Neural progenitor cell (in vitro differentiated cells): Measurements from ENCODE around the gene CYP8B1. TPM values are rescaled to one million over a fixed set of nuclear protein-coding genes. Genes with fewer than 3 reads are reported as not detected.
A peak's percentile ranks its signal among the peaks of the same experiment; 100 is the strongest.

ENCODE experiments used
- DNase-seq: peaks from one replicate; pipeline ENCODE4 v3.0.0-alpha.2; 2016; ENCODE audit warnings: low spot score
- H2AFZ ChIP-seq: fragments of 200-600 bp; sonication (generic); replicated peaks from 2 replicates; pipeline ENCODE4 v1.6.1; 2016; ENCODE audit warnings: antibody characterized with exemption
- H3F3A ChIP-seq: fragments of 200-600 bp; sonication (generic); 2 replicates; pipeline ENCODE4 v1.6.1; 2016; ENCODE audit warnings: antibody characterized with exemption, low read depth
- H3K27ac ChIP-seq: fragments of 200-600 bp; sonication (generic); 2 replicates; pipeline ENCODE4 v1.5.1; 2016; ENCODE audit warnings: mild to moderate bottlenecking
- H3K27me3 ChIP-seq: fragments of 200-600 bp; sonication (generic); 2 replicates; pipeline ENCODE4 v1.6.1; 2016; ENCODE audit warnings: mild to moderate bottlenecking, moderate library complexity
- H3K36me3 ChIP-seq: fragments of 200-600 bp; sonication (generic); 2 replicates; pipeline ENCODE4 v1.5.1; 2016
- H3K4me1 ChIP-seq: fragments of 200-600 bp; sonication (generic); 2 replicates; pipeline ENCODE4 v1.6.1; 2016; ENCODE audit warnings: mixed run types
- H3K4me2 ChIP-seq: fragments of 200-600 bp; sonication (generic); 2 replicates; pipeline ENCODE4 v1.6.1; 2016
- H3K4me3 ChIP-seq: fragments of 200-600 bp; sonication (generic); 2 replicates; pipeline ENCODE4 v1.5.1; 2016
- H3K79me2 ChIP-seq: fragments of 200-600 bp; sonication (generic); 2 replicates; pipeline ENCODE4 v1.6.1; 2016; ENCODE audit warnings: low read depth
- H3K9ac ChIP-seq: fragments of 200-600 bp; sonication (generic); 2 replicates; pipeline ENCODE4 v1.6.1; 2016
- H3K9me3 ChIP-seq: fragments of 200-600 bp; sonication (generic); 2 replicates; pipeline ENCODE4 v1.5.1; 2016; ENCODE audit warnings: low read depth
- H4K20me1 ChIP-seq: fragments of 200-600 bp; sonication (generic); 2 replicates; pipeline ENCODE4 v1.6.1; 2016; ENCODE audit warnings: low read depth
- H3K27ac Mint-ChIP-seq: 3 replicates; pipeline ENCODE4 v1.8.0; 2021; ENCODE audit warnings: mixed read lengths
- H3K27me3 Mint-ChIP-seq: 2 replicates; pipeline ENCODE4 v1.8.0; 2022; ENCODE audit warnings: low read depth, mild to moderate bottlenecking, inconsistent platforms, moderate library complexity, mixed read lengths; ENCODE audit not compliant: insufficient read depth
- H3K36me3 Mint-ChIP-seq: 3 replicates; pipeline ENCODE4 v1.8.0; 2021; ENCODE audit warnings: mixed read lengths
- H3K4me1 Mint-ChIP-seq: 3 replicates; pipeline ENCODE4 v1.8.0; 2021; ENCODE audit warnings: mixed read lengths
- H3K4me3 Mint-ChIP-seq: 3 replicates; pipeline ENCODE4 v1.8.0; 2021; ENCODE audit warnings: mild to moderate bottlenecking, moderate library complexity, mixed read lengths
- H3K9me3 Mint-ChIP-seq: 3 replicates; pipeline ENCODE4 v1.8.0; 2020; ENCODE audit warnings: mixed read lengths
- EZH2 ChIP-seq: fragments of 200-600 bp; sonication (generic); IDR thresholded peaks from 2 replicates; pipeline ENCODE4 v1.6.1; 2017; ENCODE audit warnings: antibody characterized with exemption, mild to moderate bottlenecking, moderate library complexity
- EZH2phosphoT487 ChIP-seq: fragments of 200-600 bp; sonication (generic); IDR thresholded peaks from 2 replicates; pipeline ENCODE4 v1.6.1; 2017; ENCODE audit warnings: antibody characterized with exemption
- total RNA-seq: library from RNA; depleted of rRNA; stranded (reverse); fragments of >200 nt; gene quantifications from 2 replicates; pipeline ENCODE4 v1.2.3, GENCODE V29; 2015; ENCODE audit warnings: low replicate concordance
- TF ChIP-seq, protein P1 (sequence below): fragments of 200-600 bp; sonication (generic); IDR thresholded peaks from 2 replicates; pipeline ENCODE4 v1.5.1; 2017; ENCODE audit warnings: antibody characterized with exemption, mild to moderate bottlenecking

The CYP8B1 gene
- total RNA-seq, 1 donor from 2014 or later = not detected

DNA sequence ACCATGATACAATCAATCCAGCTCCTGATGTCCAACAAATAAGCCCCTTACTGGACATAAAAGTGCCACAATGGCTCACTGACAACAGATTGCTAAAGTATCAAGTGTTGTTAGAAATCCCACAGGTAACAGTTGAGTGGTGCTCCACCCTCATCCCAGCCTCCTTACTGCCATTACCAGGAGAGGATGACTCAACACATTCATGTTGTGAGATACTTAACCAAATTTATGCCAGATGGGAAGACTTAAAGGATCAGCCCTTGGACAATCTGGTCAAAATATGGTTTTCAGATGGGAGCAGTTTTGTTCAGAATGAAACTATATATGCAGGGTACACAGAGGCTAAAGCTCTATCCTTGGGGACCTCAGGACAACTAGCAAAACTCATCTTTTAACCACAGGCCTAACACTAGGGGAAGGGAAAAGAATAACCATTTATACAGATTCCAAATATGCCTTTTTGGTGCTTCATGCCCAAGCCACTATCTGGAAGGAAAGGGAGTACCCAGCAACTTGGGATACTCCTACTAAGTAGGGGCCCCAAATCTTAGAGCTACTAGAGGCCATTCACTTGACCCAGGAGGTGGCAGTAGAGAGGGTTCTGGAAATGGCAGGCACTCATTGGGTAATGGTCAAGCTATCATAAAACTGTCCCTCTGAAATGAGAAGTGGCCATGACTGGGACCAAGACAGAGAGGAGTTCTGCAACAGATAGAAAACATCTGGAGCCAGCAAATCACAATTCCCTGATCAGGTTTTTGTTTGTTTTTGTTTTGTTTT lies 23.4 kb upstream of the CYP8B1 start:
- H3K27ac Mint-ChIP-seq = no peak overlapping the region
- no peaks in the 10 kb centered on the region for H3K4me1 Mint-ChIP-seq
- Histone ChIP-seq H3K4me2 (no peak overlapping the region), H2AFZ (no peak overlapping the region), H4K20me1 (no peaks in the 10 kb centered on the region), H3K4me1 (peaks cover 9% of the 10 kb centered on the region), H3K9ac (no peak overlapping the region), H3K79me2 (no peaks in the 10 kb centered on the region), H3K9me3 (no peaks in the 10 kb centered on the region), H3K36me3 (no peaks in the 10 kb centered on the region), H3F3A (no peaks in the 10 kb centered on the region), H3K27ac (no peak overlapping the region), H3K27me3 (no peaks in the 10 kb centered on the region), H3K4me3 (no peak overlapping the region)
- H3K9me3 Mint-ChIP-seq = peaks cover 2% of the 10 kb centered on the region
- H3K27me3 Mint-ChIP-seq = no peaks in the 10 kb centered on the region
- TF ChIP-seq EZH2 (no peak), EZH2phosphoT487 (no peak)
- TF ChIP-seq, protein P1, sequence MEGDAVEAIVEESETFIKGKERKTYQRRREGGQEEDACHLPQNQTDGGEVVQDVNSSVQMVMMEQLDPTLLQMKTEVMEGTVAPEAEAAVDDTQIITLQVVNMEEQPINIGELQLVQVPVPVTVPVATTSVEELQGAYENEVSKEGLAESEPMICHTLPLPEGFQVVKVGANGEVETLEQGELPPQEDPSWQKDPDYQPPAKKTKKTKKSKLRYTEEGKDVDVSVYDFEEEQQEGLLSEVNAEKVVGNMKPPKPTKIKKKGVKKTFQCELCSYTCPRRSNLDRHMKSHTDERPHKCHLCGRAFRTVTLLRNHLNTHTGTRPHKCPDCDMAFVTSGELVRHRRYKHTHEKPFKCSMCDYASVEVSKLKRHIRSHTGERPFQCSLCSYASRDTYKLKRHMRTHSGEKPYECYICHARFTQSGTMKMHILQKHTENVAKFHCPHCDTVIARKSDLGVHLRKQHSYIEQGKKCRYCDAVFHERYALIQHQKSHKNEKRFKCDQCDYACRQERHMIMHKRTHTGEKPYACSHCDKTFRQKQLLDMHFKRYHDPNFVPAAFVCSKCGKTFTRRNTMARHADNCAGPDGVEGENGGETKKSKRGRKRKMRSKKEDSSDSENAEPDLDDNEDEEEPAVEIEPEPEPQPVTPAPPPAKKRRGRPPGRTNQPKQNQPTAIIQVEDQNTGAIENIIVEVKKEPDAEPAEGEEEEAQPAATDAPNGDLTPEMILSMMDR = no peak
- H3K36me3 Mint-ChIP-seq = no peaks in the 10 kb centered on the region
- DNase-seq = no peak
- no peak overlapping the region for H3K4me3 Mint-ChIP-seq

DNA sequence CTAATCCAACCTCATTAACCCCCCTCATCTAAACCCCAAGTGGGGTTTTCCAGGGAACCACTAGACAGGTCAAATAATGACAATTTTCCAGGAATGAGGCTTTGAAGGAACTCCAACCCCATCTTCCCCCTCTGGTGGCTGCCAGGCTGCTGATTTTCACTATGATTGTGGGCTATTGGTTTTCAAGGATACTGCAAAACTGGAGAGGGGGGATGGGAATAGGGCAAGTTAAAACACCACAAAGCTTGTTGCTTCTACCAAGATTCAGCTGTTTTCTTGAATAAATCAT lies 19.8 kb upstream of the CYP8B1 start:
- TF ChIP-seq, protein P1 = no peak
- TF ChIP-seq EZH2phosphoT487 (no peak), EZH2 (no peak)
- peak overlapping the region; percentile 50 for H2AFZ ChIP-seq
- H3K27ac Mint-ChIP-seq = no peak overlapping the region
- no peak overlapping the region for H3K9ac ChIP-seq
- no peaks in the 10 kb centered on the region for H3K27me3 ChIP-seq
- no peaks in the 10 kb centered on the region for H3K79me2 ChIP-seq
- H3K4me1 ChIP-seq = peaks cover 24% of the 10 kb centered on the region
- no peaks in the 10 kb centered on the region for H3K9me3 ChIP-seq
- H3K4me3 Mint-ChIP-seq = no peak overlapping the region
- H3K36me3 ChIP-seq = no peaks in the 10 kb centered on the region
- peaks cover 2% of the 10 kb centered on the region for H3K9me3 Mint-ChIP-seq
- H4K20me1 ChIP-seq = no peaks in the 10 kb centered on the region
- no peaks in the 10 kb centered on the region for H3K4me1 Mint-ChIP-seq
- H3K36me3 Mint-ChIP-seq = no peaks in the 10 kb centered on the region
- H3K27ac ChIP-seq = no peak overlapping the region
- no peak for DNase-seq
- no peak overlapping the region for H3K4me3 ChIP-seq
- H3K27me3 Mint-ChIP-seq = no peaks in the 10 kb centered on the region
- H3K4me2 ChIP-seq = no peak overlapping the region
- peaks cover 14% of the 10 kb centered on the region for H3F3A ChIP-seq

DNA sequence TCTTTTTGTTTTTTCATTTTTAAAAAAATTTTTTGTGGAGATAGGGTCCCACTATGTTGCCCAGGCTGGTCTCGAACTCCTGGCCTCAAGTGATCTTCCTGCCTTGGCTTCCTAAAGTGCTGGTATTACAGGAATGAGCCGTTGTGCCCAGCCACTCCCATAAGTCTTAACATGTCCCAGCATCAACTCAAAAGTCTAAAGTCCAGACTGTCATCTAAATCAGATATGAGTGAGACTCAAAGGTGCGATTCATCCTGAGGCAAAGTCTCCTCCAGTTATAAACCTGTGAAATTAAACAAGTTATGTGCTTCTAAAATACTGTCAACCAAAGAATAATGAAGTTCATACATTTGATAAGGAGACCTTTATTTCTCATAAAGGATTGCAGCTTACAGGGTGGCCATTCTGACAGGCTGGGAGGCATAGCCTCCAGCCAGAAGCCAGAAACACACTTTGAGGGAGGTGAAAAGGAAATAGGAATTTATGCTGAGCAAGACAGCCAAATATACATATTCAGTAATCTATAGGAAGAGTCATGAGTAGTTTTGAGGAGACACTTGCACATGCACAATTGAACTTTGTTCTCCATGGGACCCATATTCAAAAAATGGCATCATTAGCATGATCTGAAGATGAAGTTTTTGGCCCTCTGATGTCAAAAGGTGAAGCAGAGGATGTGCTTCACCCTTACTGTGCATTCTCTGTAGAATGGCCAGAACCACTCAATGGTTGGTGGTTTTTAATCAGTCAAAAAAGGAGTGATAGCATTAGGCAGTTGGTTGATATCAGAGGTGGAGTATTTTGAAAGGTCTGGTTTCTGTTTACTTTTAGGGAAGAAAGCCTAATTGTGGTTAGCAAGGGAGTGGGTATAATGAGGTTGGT lies 19.3 kb upstream of the CYP8B1 start:
- Histone ChIP-seq H3K79me2 (no peaks in the 10 kb centered on the region), H3K36me3 (no peaks in the 10 kb centered on the region), H3F3A (peaks cover 20% of the 10 kb centered on the region), H3K4me1 (peaks cover 30% of the 10 kb centered on the region), H3K9ac (no peak overlapping the region), H3K27me3 (no peaks in the 10 kb centered on the region), H3K4me3 (no peak overlapping the region), H3K27ac (no peak overlapping the region), H3K4me2 (no peak overlapping the region), H2AFZ (peak overlapping the region; percentile 50), H3K9me3 (no peaks in the 10 kb centered on the region), H4K20me1 (no peaks in the 10 kb centered on the region)
- Mint-ChIP-seq H3K27ac (no peak overlapping the region), H3K9me3 (peaks cover 2% of the 10 kb centered on the region), H3K27me3 (no peaks in the 10 kb centered on the region), H3K4me1 (no peaks in the 10 kb centered on the region), H3K4me3 (no peak overlapping the region), H3K36me3 (no peaks in the 10 kb centered on the region)
- DNase-seq = no peak
- TF ChIP-seq, protein P1 = no peak
- TF ChIP-seq EZH2 (no peak), EZH2phosphoT487 (no peak)
